GM18505 (cell line): ENCODE data around the gene NET1.

Source experiments
- ATAC-seq: cut with Tn5 transposase; IDR thresholded peaks from one replicate; pipeline ENCODE4 v1.9.1; 2021; ENCODE audit not compliant: unreplicated experiment
- POLR2A ChIP-seq: IDR thresholded peaks from 4 replicates; pipeline ENCODE4 v1.6.1; 2011; ENCODE audit warnings: borderline replicate concordance; ENCODE audit not compliant: insufficient read depth, insufficient read length; ENCODE audit errors: extremely low read depth

Gene NET1

GRCh38 chr10:5481121-5481520, 68.8 kb downstream of the NET1 start:
- no peak for TF ChIP-seq POLR2A
- no peak for ATAC-seq

- TF ChIP-seq POLR2A: no peak
- ATAC-seq: no peak
Measured at GRCh38 chr10:5482016-5482415, 69.7 kb downstream of the NET1 start.

GRCh38 chr10:5484205-5484604, 71.8 kb downstream of the NET1 start:
- ATAC-seq: no peak
- no peak for TF ChIP-seq POLR2A

GRCh38 chr10:5485290-5485689, 72.9 kb downstream of the NET1 start:
- no peak for ATAC-seq
- TF ChIP-seq POLR2A: no peak

GRCh38 chr10:5485948-5486852, 73.8 kb downstream of the NET1 start:
- TF ChIP-seq POLR2A: no peak
- ATAC-seq: no peak

- TF ChIP-seq POLR2A: no peak
Measured at GRCh38 chr10:5486853-5487235, 74.5 kb downstream of the NET1 start.

GRCh38 chr10:5488272-5489161, 76.2 kb downstream of the NET1 start:
- no peak for TF ChIP-seq POLR2A
- ATAC-seq: no peak

More at GRCh38 chr10:5486853-5487235, 74.5 kb downstream of the NET1 start:
- ATAC-seq: no peak

- no peak for TF ChIP-seq POLR2A
- no peak for ATAC-seq
Measured at GRCh38 chr10:5490032-5490431, 77.7 kb downstream of the NET1 start.

GRCh38 chr10:5490698-5491464, 78.5 kb downstream of the NET1 start:
- TF ChIP-seq POLR2A: no peak
- no peak for ATAC-seq

- ATAC-seq: no peak
- TF ChIP-seq POLR2A: no peak
Measured at GRCh38 chr10:5491477-5491876, 79.1 kb downstream of the NET1 start.

- TF ChIP-seq POLR2A: no peak
- ATAC-seq: no peak
Measured at GRCh38 chr10:5492322-5492855, 80.0 kb downstream of the NET1 start.

- no peak for ATAC-seq
- TF ChIP-seq POLR2A: no peak
Measured at GRCh38 chr10:5492929-5493576, 80.7 kb downstream of the NET1 start.
